ENCODE results near the gene FFAR1.
A peak's percentile ranks its signal among the peaks of the same experiment; 100 is the strongest.

FFAR1 gene

DNA sequence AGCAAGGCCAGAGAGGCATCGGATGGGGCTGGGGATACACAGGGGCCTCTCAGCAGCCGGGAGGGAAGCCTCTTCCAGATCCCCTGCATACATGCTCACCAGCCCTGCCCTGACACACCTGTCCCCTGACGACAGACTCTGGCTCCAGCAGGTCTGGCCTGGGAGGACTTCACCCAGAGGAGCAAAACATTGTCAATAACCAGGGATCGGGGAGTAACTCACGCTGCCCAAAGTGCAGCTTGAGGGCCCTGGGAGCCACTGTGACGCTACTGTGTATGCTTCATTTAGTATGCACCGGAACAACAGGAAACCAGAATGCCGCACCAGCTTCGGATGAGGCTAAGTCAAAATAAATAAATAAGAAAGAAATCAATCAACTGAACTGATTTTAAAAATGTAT is 31.1 kb upstream of the FFAR1 start:
- no peak for DNase-seq

DNA sequence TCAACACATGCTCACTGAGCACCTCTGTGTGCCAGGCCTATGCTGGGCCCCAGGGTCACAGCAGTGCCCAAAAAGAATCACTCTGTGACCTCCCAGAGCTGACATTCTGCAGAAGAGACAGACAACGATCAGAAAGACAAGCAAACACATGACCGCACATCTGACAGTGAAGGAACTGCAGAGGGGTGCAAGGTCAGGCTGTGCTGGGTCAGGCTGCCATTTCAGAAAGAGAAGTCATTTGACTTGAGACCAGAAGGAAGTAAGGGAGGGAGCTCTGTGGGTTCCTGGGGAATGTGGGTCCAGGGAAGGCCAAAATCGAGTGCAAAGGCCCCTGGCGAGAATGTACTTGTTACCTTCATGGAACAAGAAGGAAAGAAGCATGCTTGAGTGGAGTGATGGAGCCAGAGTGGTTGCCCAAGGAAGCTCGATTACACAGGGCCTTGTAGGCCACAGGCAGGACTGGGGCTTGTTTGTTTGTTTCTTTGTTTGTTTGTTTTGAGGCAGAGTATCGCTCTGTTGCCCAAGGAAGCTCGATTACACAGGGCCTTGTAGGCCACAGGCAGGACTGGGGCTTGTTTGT is 30.1 kb upstream of the FFAR1 start:
- no peak for DNase-seq

DNA sequence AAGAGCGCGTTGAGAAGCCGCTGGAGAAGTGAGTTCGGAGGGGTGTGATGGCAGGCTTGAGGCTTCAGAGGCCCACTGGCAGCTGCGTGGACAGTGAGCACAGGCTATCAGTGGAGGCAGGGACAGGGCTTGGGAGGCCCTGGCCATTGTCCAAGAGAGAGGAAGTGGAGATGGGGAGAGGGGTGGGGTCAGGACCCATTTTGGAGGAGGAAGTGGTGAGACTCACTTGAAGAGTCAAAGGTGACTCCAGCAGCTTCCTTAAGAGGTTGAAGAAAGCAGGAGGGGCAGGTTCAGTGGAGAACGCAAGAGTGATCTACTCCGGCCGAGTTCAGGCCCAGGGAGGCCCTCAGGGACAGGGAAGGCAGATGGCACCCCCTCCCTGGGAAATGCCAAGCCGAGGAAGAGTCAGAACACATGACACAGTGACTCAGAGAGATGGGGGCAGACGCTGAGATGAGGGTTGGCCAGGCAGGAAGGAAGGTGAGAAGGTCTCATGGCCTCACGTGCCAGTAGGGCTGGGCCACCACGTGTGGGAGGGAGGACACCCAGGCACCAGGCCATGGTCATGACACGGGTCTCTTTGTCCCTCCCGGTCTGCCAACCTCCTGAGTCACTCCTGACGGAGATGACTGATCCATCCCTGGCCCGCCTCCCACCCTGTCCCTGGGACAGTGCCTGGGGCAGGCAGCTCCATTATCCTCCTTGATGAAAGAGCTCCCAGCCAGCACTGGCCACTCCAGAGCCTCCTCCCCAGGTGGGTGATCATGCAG is 28.8 kb upstream of the FFAR1 start:
- DNase-seq, result peak; percentile 30

DNA sequence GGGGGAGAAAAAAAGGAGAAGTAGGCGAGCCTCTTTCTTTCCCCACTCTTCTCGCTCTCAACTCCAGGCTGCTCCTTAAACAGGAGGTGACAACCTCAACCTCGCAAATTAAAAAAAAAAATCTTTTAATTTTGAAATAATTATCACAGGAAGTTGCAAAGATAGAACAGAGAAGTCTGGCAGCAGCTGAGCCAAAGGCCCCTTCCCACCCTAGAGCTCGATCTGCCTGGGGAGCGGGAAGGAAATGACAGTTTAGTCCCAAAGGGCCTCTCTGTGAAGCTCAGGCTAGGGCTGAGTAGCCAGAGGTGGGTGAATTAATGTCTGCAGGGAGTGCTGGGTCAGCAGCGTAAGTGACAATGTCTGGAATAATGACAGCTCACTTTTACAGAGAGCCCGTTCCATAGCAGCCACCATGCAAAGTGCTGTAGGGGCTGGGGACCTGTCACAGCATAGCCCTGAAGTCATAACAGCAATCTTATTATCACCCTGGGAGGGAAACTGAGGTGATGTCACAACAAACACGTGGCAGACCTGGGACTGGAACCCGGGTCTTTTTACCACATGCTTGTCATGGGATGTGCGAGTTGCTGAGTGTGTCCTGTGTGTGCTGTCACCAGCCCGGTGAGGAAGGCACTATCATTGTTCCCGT is 27.5 kb upstream of the FFAR1 start:
- DNase-seq, result no peak

DNA sequence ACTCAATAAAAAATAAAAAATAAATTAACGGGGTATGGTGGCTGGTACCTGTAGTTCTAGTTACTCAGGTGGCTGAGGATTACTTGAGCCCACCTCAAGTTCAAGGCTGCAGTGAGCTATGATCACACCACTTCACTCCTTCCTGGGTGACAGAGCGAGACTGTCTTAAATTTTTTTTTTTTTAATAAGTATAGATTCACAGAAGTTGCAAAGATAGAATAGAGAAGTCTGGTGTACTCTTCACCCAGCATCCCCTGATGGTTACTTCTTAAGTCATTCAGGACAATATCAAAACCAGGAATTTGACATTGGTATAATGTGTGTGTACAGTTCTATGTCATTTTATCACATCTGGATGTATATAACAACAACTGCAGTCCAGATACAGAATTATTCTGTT is 26.4 kb upstream of the FFAR1 start:
- no peak for DNase-seq

DNA sequence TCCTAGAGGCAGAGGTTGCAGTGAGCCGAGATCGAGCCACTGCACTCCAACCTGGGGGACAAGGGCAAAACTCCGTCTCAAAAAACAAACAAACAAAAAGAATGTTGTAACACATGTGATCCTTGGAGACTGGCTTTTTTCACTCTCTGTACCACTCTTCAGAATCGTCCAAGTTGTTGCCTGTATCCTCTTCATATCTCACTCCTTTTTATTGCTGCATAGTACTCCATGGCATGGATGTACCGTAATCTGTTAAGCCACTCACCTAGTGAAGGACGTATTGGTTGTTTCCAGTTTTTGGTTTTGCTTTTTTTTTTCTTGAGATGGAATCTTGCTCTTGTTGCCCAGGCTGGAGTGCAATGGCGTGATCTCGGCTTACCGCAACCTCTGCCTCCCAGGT is 25.7 kb upstream of the FFAR1 start:
- no peak for DNase-seq

DNA sequence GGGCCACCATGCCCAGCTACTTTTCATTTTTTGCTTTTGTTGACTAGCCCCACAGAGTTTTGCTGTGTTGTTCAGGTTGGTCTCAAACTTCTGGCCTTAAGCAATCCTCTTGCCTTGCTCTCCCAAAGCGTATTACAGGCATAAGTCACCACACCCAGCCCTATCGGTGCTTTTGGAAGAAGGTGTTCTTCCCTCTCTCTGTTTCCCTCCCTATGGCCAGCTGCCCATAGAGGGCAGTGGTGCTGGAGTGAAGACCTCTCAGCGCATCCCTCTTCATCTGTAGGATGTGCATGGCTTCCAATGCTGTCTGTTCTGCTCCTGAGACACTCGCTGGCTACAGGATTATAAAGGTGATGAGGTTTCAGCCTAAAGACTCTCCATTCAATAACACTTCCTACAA is 20.1 kb upstream of the FFAR1 start:
- DNase-seq, result no peak

DNA sequence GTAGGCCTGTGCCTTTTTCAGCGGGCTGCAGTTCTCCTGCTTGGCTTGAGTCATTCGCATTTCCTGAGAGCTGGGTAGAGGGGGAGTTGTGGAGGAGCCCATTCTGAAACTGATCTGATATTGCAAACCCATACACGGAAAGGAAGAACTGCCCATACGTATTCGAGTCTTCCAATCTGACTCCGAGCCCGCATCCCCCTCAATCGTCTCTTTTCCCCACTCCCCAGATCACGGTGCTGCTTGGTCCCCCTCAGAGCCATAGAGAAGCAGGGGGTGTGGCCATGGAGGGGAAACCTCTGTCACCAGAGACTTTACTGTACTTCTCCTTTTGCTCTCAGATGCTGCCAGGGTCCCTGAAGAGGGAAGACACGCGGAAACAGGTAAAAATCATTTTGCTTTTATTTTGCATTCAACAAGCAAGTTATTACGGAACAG is 18.8 kb upstream of the FFAR1 start, which contains the start of gene CD22:
Gene CD22 (plus strand): TSS at position 337 of the 435 bp plus-strand sequence. CDS start 2,854 bp downstream, outside the sequence.
- no peak for DNase-seq

DNA sequence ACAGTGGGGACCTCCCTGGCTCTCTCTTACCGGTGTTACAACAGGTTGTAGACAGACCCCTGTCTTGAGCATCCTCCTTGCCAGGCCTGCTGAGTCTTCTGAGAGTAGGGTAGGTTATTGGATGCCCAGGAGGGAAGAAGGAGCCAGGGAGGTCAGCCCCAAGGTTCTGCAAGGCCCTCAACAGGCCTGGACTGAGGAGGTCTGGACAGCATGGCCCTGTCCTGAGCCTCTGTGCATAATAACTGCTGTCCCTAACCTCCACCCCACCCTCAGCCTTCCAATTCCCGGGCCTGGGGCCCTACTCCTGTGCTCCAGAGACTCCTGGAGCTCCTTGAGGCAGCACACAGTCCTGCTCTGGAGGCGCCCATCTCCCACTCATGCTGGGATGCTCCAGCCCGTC is 18.4 kb upstream of the FFAR1 start:
- DNase-seq, result no peak

DNA sequence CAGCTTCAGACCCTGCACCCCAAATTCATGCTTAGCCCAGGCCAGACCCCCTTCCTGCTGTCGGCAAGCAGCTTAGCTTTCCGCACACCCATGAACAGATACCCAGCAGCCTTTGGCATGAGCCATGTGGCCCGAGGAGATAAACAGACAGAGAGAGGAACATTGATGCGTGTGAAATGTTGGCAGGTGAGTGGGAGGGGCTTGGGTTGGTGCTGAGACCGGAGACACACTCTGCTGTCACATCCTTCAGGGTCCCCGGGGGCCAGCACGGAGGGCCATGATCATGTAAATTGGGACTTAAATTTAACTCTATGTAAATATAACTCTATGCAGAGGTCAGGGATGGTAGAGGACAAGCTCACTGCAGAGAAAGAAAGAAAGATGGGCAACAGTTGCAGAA is 17.2 kb upstream of the FFAR1 start:
- DNase-seq, result no peak

DNA sequence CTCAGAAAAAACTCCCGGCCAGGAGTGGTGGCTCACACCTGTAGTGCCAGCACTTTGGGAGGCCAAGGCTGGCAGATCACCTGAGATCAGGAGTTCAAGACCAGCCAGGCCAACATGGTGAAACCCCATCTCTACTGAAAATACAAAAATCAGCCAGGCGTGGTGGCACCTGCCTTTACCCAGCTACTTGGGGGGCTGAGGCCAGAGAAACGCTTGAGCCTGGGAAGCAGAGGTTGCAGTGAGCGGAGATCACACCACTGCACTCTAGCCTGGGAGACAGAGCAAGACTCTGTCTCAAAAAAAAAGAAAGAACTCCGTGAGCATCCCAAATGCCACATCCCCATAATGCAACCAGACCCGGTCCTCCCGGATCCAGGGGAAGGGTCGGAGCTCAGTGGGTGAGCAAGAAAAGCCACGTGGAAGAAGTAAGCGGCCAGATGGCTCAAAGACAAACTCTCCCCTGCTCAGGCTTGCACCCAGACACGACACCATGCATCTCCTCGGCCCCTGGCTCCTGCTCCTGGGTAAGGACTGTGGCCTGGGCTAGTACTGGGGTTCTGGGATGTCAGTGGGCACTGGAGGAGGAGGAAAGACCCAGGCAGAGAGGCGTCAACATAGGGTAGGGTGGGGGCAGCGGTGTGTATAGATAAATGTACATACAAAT is 16.0 kb upstream of the FFAR1 start:
- no peak for DNase-seq

DNA sequence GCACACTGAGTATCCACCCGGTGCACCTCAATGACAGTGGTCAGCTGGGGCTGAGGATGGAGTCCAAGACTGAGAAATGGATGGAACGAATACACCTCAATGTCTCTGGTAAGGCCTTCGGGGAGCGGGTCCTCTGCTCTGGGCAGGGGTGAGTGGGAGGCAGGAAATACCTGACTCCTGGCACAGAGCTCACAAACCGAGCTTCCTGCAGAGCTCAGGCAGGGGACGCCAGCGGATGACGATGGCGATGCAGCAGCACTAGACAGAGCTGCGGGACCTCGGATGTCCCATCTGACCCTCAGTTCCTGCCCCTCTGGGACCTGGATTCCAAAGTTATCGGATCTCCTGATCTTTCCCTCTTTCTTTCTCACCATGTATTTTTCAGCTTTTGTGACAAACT is 14.9 kb upstream of the FFAR1 start:
- DNase-seq, result peak; percentile 60

DNA sequence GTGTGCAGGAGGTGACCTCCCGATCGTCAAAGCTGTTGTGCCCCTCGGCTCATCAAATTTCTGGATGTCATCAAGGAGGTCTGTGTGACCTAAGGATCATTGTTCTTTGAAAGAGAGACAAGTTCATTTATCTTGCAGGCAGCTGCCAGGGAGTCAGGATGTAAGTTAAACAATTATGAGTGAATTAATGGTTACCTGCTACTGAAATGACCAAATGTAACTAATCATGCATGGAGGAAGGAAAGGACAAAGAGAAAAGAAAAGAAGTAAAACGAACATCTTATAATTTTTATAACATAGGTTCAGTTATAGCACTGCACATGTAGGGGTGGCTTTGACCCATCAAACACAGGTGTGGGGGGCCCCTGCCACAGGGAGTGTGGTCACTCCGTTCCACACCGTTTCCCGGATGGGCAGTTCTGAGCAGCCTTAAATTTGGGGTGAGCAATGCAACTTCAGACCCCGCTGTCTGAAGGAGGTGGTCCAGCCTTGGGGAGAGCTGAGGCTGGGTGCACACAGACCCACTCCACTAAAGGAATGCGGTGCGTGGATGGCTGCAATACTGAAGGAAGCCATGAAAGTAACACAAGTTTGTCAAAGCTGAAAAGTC is 13.5 kb upstream of the FFAR1 start:
- DNase-seq, result no peak

DNA sequence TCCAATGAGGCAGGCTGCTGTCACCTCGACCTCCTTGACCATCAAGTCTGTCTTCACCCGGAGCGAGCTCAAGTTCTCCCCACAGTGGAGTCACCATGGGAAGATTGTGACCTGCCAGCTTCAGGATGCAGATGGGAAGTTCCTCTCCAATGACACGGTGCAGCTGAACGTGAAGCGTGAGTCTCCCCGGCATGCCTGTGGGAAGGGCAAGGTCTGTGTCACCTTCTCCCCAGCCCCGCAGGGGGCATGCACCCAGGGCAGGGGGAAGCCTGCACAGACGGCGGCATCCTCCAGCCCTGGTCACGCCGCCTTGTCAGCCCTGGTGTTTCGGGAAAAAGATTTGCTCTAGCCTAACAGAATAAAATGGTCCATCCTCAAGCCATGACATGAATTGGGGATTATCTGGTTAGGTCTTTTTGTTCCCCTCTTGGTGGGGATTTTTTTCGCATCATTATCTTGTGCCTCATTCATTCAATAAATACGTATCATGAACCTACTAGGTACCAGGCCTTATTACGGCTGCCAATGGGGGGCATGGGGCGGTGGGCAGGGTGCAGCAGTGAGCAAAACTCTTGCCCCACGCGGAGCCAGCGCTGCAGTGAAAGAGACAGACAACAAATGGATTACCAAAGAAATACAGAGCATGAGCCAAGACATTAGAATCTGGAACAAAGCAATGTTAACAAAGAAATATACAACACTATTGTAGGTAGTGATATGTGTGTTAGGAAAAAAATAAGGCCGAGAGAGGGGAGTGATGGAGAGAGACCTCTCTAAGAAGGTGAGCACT is 11.3 kb upstream of the FFAR1 start:
- DNase-seq, result no peak

DNA sequence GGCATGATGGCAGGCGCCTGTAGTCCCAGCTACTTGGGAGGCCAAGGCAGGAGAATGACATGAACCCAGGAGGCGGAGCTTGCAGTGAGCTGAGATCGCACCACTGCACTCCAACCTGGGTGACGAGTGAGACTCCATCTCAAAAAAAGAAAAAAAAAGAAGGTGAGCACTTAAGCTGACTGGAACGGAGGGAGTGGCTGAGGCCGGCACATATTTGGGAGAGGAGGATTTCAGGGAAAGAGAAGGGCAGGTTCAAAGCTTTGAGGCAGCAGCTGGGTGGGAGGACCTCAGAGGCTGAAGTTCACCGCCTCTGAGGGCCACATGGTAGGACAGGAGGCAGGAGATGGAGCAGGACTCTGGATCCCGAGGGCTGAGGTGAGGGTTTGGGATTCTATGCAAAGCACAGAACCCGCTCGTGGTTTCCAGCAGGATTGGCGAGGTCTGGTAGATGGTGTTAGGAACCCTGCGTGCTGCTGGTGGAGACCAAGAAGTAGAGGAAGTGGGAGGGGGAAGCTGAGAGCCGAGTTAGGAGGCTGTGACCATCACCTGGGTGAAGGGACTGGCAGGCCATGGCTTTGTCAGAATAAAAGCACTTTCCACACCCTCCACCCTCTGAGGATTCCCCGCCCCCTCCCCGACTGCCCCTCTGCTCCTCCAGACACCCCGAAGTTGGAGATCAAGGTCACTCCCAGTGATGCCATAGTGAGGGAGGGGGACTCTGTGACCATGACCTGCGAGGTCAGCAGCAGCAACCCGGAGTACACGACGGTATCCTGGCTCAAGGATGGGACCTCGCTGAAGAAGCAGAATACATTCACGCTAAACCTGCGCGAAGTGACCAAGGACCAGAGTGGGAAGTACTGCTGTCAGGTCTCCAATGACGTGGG is 10.4 kb upstream of the FFAR1 start:
- DNase-seq, result no peak

DNA sequence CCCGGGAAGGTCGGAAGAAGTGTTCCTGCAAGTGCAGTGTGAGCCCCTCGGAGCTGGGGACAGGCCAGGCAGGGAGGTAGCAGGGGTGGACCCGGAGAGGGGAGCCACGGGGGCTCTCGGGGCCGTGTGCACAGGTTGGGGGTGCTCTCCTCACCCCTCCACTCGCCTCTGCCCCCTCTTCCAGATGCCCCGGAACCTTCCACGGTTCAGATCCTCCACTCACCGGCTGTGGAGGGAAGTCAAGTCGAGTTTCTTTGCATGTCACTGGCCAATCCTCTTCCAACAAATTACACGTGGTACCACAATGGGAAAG is 9.8 kb upstream of the FFAR1 start:
- no peak for DNase-seq

DNA sequence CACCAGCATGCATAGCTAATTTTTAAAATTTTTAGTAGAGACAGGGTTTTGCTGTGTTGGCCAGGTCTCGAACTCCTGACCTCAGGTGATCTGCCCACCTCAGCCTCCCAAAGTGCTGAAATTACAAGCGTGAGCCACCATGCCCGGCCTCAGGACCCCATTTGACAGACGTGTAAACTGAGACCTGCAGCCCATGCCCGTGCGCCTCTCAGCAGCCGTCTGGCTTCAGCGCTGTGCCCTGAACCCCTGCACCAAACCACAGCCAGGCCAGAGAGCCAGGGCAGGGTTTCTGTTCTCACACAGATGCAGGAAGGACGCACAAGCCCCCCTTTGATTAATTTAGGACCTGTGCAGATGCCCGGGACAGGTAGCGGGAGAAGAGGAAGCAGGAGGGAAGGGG is 7.3 kb upstream of the FFAR1 start:
- no peak for DNase-seq

DNA sequence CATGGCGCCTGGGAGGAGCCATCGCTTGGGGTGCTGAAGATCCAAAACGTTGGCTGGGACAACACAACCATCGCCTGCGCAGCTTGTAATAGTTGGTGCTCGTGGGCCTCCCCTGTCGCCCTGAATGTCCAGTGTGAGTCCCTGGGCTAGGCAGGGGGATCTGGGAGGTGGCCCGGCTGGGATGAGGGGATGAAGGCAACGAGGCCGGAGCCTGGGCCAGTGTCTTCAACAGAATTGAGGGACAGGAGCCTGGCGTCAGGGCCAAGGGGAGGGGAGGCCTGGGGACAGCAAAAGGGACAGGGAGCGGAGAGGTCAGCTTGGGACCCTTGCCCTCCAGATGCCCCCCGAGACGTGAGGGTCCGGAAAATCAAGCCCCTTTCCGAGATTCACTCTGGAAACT is 6.7 kb upstream of the FFAR1 start:
- DNase-seq, result no peak

DNA sequence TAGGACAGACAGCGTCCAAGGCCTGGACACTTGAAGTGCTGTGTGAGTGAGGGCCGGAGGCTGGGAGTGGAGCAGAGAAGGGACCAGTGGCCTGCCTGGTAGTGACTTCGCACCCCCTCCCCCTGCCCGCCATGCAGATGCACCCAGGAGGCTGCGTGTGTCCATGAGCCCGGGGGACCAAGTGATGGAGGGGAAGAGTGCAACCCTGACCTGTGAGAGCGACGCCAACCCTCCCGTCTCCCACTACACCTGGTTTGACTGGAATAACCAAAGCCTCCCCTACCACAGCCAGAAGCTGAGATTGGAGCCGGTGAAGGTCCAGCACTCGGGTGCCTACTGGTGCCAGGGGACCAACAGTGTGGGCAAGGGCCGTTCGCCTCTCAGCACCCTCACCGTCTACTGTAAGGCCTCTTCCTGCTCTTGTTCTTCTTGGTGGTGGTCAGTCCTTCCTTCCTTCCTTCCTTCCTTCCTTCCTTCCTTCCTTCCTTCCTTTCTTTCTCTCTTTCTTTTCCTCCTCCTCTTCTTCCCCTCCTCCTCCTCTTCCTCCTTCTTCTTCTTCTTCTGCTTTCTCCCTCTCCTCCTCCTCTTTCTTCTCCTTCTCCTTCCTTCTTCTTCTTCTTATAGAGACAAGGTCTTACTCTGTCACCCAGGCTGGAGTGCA is 6.0 kb upstream of the FFAR1 start:
- no peak for DNase-seq

DNA sequence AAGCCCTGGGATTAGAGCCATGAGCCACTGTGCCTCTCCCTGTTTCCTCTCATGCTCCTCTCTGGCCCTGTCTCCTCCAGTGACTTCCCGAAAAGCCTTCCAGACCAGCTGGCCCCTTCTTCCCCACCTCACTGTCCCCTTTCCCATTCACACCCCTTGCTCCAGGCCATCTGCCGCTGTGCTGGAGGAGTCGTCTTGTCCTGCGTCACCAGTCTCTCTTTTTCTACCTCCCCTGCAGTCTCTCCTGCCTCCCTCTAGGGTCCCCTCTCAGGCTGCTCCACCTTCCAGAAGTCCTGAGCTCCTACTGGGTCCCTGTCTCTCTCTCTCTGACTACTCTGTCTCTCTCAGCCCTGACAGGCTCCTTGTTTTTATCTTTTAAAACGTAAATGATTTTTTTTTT is 5.3 kb upstream of the FFAR1 start:
- no peak for DNase-seq

DNA sequence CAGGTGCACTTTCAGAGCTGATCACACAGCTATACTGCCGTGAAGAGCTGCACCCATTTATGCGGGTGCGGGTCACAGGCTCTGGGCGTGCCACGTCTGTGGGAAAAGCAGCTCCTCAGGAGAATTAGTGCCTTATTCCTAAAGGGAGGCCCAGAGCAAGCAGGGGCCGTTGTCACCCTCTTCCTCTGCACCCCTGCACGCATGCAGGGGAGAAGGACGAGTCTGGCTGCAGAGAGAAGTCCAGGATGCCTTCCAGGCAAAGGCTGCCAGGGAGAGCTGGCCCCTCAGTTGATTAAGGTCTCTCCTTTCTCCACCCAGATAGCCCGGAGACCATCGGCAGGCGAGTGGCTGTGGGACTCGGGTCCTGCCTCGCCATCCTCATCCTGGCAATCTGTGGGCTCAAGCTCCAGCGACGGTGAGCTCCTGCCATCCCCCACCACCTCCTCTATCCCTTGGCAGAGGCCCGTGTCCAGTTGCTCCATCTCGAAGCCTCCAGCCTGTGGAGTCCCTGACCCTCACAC is 3.1 kb upstream of the FFAR1 start:
- DNase-seq, result no peak
